GM12878 (cell line): ENCODE measurements around the gene ERCC5. TPM values are rescaled to one million over a fixed set of nuclear protein-coding genes. Genes with fewer than 3 reads are reported as not detected.

ENCODE experiments used
- ATF2 ChIP-seq: IDR thresholded peaks from 2 replicates; pipeline ENCODE4 v1.6.1; 2012; ENCODE audit warnings: low read length, inconsistent platforms
- BACH1 ChIP-seq: fragments of 450-650 bp; IDR thresholded peaks from 2 replicates; pipeline ENCODE4 v1.6.1; 2017; ENCODE audit warnings: mild to moderate bottlenecking, borderline replicate concordance
- BCL3 ChIP-seq: IDR thresholded peaks from 2 replicates; pipeline ENCODE4 v1.6.1; 2011; ENCODE audit warnings: borderline replicate concordance, low read depth, mild to moderate bottlenecking, moderate library complexity, low read length; ENCODE audit not compliant: insufficient read depth, poor library complexity, severe bottlenecking
- CREB1 ChIP-seq: IDR thresholded peaks from 2 replicates; pipeline ENCODE4 v1.6.1; 2012; ENCODE audit warnings: low read depth, mild to moderate bottlenecking, inconsistent platforms
- CTCF ChIP-seq, 3 experiments: IDR thresholded peaks in 2 of 3; conservative IDR thresholded peaks in 1 of 3; 2 replicates each; pipeline ENCODE4 v1.5.1; 2011; ENCODE audit warnings: low read depth in 3 of 3, low read length in 3 of 3, mild to moderate bottlenecking in 3 of 3, control low read depth in 2 of 3, moderate library complexity in 2 of 3, inconsistent platforms in 1 of 3, mixed read lengths in 1 of 3; ENCODE audit not compliant: control insufficient read depth in 2 of 3, insufficient read depth in 1 of 3; ENCODE audit errors: extremely low read depth in 1 of 3
- FOS ChIP-seq: IDR thresholded peaks from 3 replicates; pipeline ENCODE4 v1.6.1; 2011; ENCODE audit warnings: borderline replicate concordance; ENCODE audit not compliant: insufficient read length; ENCODE audit errors: extremely low read depth
- GABPA ChIP-seq: IDR thresholded peaks from 2 replicates; pipeline ENCODE4 v1.6.1; 2014; ENCODE audit warnings: antibody characterized with exemption, low read depth, mild to moderate bottlenecking, inconsistent platforms
- GATAD2B ChIP-seq: fragments of 450-650 bp; conservative IDR thresholded peaks from 2 replicates; pipeline ENCODE4 v1.6.1; 2017; ENCODE audit warnings: low read depth, mild to moderate bottlenecking, moderate library complexity
- HCFC1 ChIP-seq: fragments of 150-350 bp; IDR thresholded peaks from 2 replicates; pipeline ENCODE4 v1.6.1; 2014; ENCODE audit warnings: low read length
- HDAC6 ChIP-seq: fragments of 200-600 bp; sonication (generic); IDR thresholded peaks from one replicate; pipeline ENCODE4 v1.8.0; 2017; ENCODE audit warnings: antibody characterized with exemption; ENCODE audit not compliant: unreplicated experiment
- KAT2A ChIP-seq: conservative IDR thresholded peaks from 2 replicates; pipeline ENCODE4 v1.6.1; 2011; ENCODE audit warnings: low read depth, low read length; ENCODE audit not compliant: control insufficient read depth
- KLF5 ChIP-seq: fragments of 450-650 bp; IDR thresholded peaks from 2 replicates; pipeline ENCODE4 v1.6.1; 2014; ENCODE audit warnings: mild to moderate bottlenecking; ENCODE audit not compliant: partially characterized antibody
- LARP7 ChIP-seq: fragments of 450-650 bp; IDR thresholded peaks from 2 replicates; pipeline ENCODE4 v1.6.1; 2017; ENCODE audit warnings: mild to moderate bottlenecking
- NBN ChIP-seq: fragments of 450-650 bp; IDR thresholded peaks from 2 replicates; pipeline ENCODE4 v1.6.1; 2016
- PAX5 ChIP-seq: IDR thresholded peaks from 2 replicates; pipeline ENCODE4 v1.6.1; 2011; ENCODE audit warnings: low read depth, low read length, borderline replicate concordance
- POLR2A ChIP-seq: IDR thresholded peaks from 2 replicates; pipeline ENCODE4 v1.6.1; 2011; ENCODE audit warnings: low read depth, mild to moderate bottlenecking, low read length
- POLR2AphosphoS5 ChIP-seq: IDR thresholded peaks from 2 replicates; pipeline ENCODE4 v1.6.1; 2011; ENCODE audit warnings: mild to moderate bottlenecking, low read length, inconsistent platforms
- RB1 ChIP-seq: fragments of 450-650 bp; formaldehyde crosslinking; IDR thresholded peaks from 2 replicates; pipeline ENCODE4 v1.6.1; 2017; ENCODE audit warnings: mild to moderate bottlenecking, borderline replicate concordance
- SKIL ChIP-seq: fragments of 450-650 bp; IDR thresholded peaks from 2 replicates; pipeline ENCODE4 v1.6.1; 2017; ENCODE audit warnings: mild to moderate bottlenecking, low read depth, inconsistent platforms; ENCODE audit not compliant: poor library complexity, severe bottlenecking
- SMAD1 ChIP-seq: fragments of 450-650 bp; IDR thresholded peaks from 2 replicates; pipeline ENCODE4 v1.6.1; 2018; ENCODE audit warnings: mild to moderate bottlenecking, low read depth; ENCODE audit not compliant: partially characterized antibody
- STAT1 ChIP-seq: fragments of 450-650 bp; conservative IDR thresholded peaks from 2 replicates; pipeline ENCODE4 v1.6.1; 2014; ENCODE audit warnings: antibody characterized with exemption, mild to moderate bottlenecking
- YY1 ChIP-seq: IDR thresholded peaks from 2 replicates; pipeline ENCODE4 v1.6.1; 2011; ENCODE audit warnings: low read depth, mild to moderate bottlenecking, low read length
- ZNF207 ChIP-seq: fragments of 450-650 bp; IDR thresholded peaks from 2 replicates; pipeline ENCODE4 v1.6.1; 2014; ENCODE audit warnings: antibody characterized with exemption, mild to moderate bottlenecking, borderline replicate concordance
- ZNF274 ChIP-seq: IDR thresholded peaks from one replicate; pipeline ENCODE4 v1.8.0; 2011; ENCODE audit not compliant: insufficient read length, insufficient read depth
- polyA plus RNA-seq, 11 experiments: library from polyadenylated mRNA; depleted of rRNA in 4 of 11; unstranded in 6 of 11; stranded (reverse) in 5 of 11; fragments of >200 nt; fragmentation: Nextera tagmentation in 4 of 11; fragmentation: Illumina TruSeq in 1 of 11; extraction: Ambion mirVana in 4 of 11; extraction: Trizol in 1 of 11; gene quantifications; 1 replicate in 1 of 11; 2 replicates in 10 of 11; pipeline versions ENCODE4 v1.2.1 to v1.2.3, GENCODE V29; 2011 to 2016; ENCODE audit warnings: inconsistent platforms in 2 of 11, missing spikeins in 2 of 11, low read depth in 1 of 11
- total RNA-seq, 4 experiments: library from RNA; depleted of rRNA in 3 of 4; stranded (reverse); fragments of >200 nt in 3 of 4; fragmentation: Illumina TruSeq in 1 of 4; extraction: Trizol in 1 of 4; gene quantifications; 2 replicates each; pipeline versions ENCODE4 v1.2.1 to v1.2.3, GENCODE V29; 2013 to 2021

Gene ERCC5
- total and polyA plus RNA-seq, 10 of the 15 experiments (the other 5 are each of a cell fraction or from before 2014, with no cell fraction given): 11.7 to 59.2 (median 41.6) TPM

- TF ChIP-seq BCL3 (peak; percentile 12), STAT1 (0 out of 2 replicates have a peak, but pooled peaks have one; percentile 52), KAT2A (no peak), CTCF (IDR thresholded peaks at IDR 0.05 in 2 of 3, conservative IDR thresholded peaks at IDR 0.05 in 1 of 3; ENCODE audit: control insufficient read depth in 2 of 3, extremely low read depth in 1 of 3, insufficient read depth in 1 of 3, low read depth in 3 of 3, low read length in 3 of 3) (peak; percentile 76 to 91 (median 83)), SMAD1 (peak; percentile 42), NBN (peak; percentile 70), POLR2AphosphoS5 (peak; percentile 47; the same call in 1 of the 2 replicates), HDAC6 (peak; percentile 69), ZNF207 (peak; percentile 75; the same call in 1 of the 2 replicates), POLR2A (peak; percentile 85), LARP7 (peak; percentile 96), FOS (peak; percentile 8), KLF5 (peak; percentile 44), ZNF274 (no peak), GATAD2B (peak; percentile 93), SKIL (peak; percentile 32), YY1 (peak; percentile 71; the same call in 1 of the 2 replicates), PAX5 (peak; percentile 19; the same call in 1 of the 2 replicates), GABPA (peak; percentile 34; the same call in 1 of the 2 replicates), HCFC1 (peak; percentile 60), RB1 (0 out of 2 replicates have a peak, but pooled peaks have one; percentile 19), CREB1 (peak; percentile 40; the same call in 1 of the 2 replicates), BACH1 (peak; percentile 88), ATF2 (no peak)
Observed at GRCh38 chr13:102800145-102801041, 45.4 kb upstream of the ERCC5 start (continued).
